ENCODE measurements around the gene ETV6. TPM values are rescaled to one million over a fixed set of nuclear protein-coding genes. Genes with fewer than 3 reads are reported as not detected.

The ETV6 gene
- total and polyA plus RNA-seq, 2 of the 8 experiments (the other 6 are each of a cell fraction or from before 2014, with no cell fraction given), result 5.5 to 23.9 TPM

GRCh38 chr12:11882301-11883019 is 233.0 kb downstream of the ETV6 start:
- Histone ChIP-seq H3K27ac (ENCODE audit: low read depth, low read length) (no peak overlapping the region), H4K5ac (ENCODE audit: insufficient read length, low read depth, low read length) (no peak overlapping the region), H4K8ac (ENCODE audit: extremely low read depth, insufficient read depth, low read length) (no peak overlapping the region), H3K9ac (replicated peaks in 1 of 4; ENCODE audit: extremely low read depth in 1 of 4, low read depth in 3 of 4, low read length in 3 of 4) (no peak overlapping the region), H3K4me3 (ENCODE audit: extremely low read depth in 1 of 4, insufficient read depth in 2 of 4, low read depth in 3 of 4, low read length in 4 of 4) (no peak overlapping the region), H2BK5ac (ENCODE audit: low read depth, low read length) (no peak overlapping the region), H2BK15ac (ENCODE audit: low read length) (no peak overlapping the region), H3K4ac (replicated peaks; ENCODE audit: insufficient read length, low read depth, low read length) (no peak overlapping the region), H2BK120ac (replicated peaks; ENCODE audit: low read depth, low read length) (no peak overlapping the region), H3K79me2 (ENCODE audit: control insufficient read depth in 1 of 2, insufficient read depth in 2 of 2, low read length in 2 of 2) (no peaks in the 10 kb centered on the region), H2AK5ac (ENCODE audit: low read depth, low read length) (no peak overlapping the region), H3K4me1 (replicated peaks in 1 of 4; ENCODE audit: control insufficient read depth in 3 of 4, insufficient read depth in 4 of 4, low read length in 3 of 4) (peaks cover 0 to 10% (median 7%) of the 10 kb centered on the region in 4 experiments; a peak in 5 of 7 replicates), H3K9me3 (ENCODE audit: insufficient read depth in 2 of 2, low read depth in 1 of 2, low read length in 1 of 2) (no peaks in the 10 kb centered on the region), H3K4me2 (ENCODE audit: insufficient read depth in 1 of 2, low read depth in 2 of 2, low read length in 2 of 2) (no peak overlapping the region), H3K27me3 (replicated peaks in 1 of 4; ENCODE audit: control insufficient read depth in 3 of 4, extremely low read depth in 1 of 4, insufficient read depth in 3 of 4, low read length in 3 of 4) (no peaks in the 10 kb centered on the region), H2BK12ac (ENCODE audit: low read depth, low read length) (no peak overlapping the region), H3K18ac (ENCODE audit: extremely low read depth, low read length) (no peak overlapping the region), H3K23me2 (ENCODE audit: low read depth, low read length) (no peaks in the 10 kb centered on the region; the same call in 1 of the 2 replicates), H4K20me1 (replicated peaks in 1 of 2; ENCODE audit: control insufficient read depth in 1 of 2, insufficient read depth in 2 of 2, low read length in 2 of 2) (no peaks in the 10 kb centered on the region), H3K23ac (ENCODE audit: insufficient read length) (no peak overlapping the region), H4K91ac (replicated peaks; ENCODE audit: insufficient read length, low read length) (no peak overlapping the region), H3K14ac (ENCODE audit: insufficient read length) (no peak overlapping the region), H3K79me1 (ENCODE audit: low read depth, low read length) (no peaks in the 10 kb centered on the region), H3K36me3 (ENCODE audit: control insufficient read depth in 2 of 4, insufficient read depth in 4 of 4, low read length in 3 of 4) (peaks cover 0 to 3% (median 0%) of the 10 kb centered on the region in 4 experiments; a peak in 4 of 8 replicates), H3K56ac (replicated peaks; ENCODE audit: insufficient read length, low read depth, low read length) (no peak overlapping the region), H2BK20ac (ENCODE audit: low read length) (no peak overlapping the region), H2AFZ (ENCODE audit: low read length) (no peak overlapping the region)
- FAIRE-seq (no peak), DNase-seq (ENCODE audit: low read depth in 1 of 2, low spot score in 2 of 2) (no peak)
- CTCF ChIA-PET (ENCODE audit: partially characterized antibody), result interaction anchor here (1.2 kb wide), 1 partner anchor 10 kb away, joined by 4 read pairs; no protein-coding TSS in a partner anchor
- 95% methylated on average over 8 of the region's 8 CpGs; no CpG with 5 or more reads in 1 of the 2 experiments for WGBS, 2 experiments (ENCODE audit: extremely low coverage in 1 of 2, insufficient coverage in 1 of 2, insufficient read length in 1 of 2, insufficient replicate concordance in 2 of 2, low coverage in 1 of 2, low lambda C conversion rate in 2 of 2, missing lambda C conversion rate in 1 of 2)
- TF ChIP-seq GABPA (IDR thresholded peaks at IDR 0.05; ENCODE audit: borderline replicate concordance, insufficient read depth, low read length), result no peak
- no peak for TF ChIP-seq MAFK (IDR thresholded peaks at IDR 0.05; ENCODE audit: low read depth, low read length)
- POLR2A ChIA-PET (ENCODE audit: partially characterized antibody), result no interaction called here

Data from H1 (cell line).